HK-2 (cell line): ENCODE data around the gene GMPPB.
"Not testable (repeated sequence)": the region's sequence is repeated elsewhere in the genome, so short reads cannot be mapped to it uniquely, and the experiment has no call there.

Source experiments
- DNase-seq: peaks from one replicate; pipeline ENCODE4 v3.0.0-alpha.2; 2018; ENCODE audit not compliant: unreplicated experiment

The GMPPB gene

GRCh38 chr3:49690856-49691255, 32.9 kb downstream of the GMPPB start:
- not testable (repeated sequence) for DNase-seq

GRCh38 chr3:49689908-49690624, 33.7 kb downstream of the GMPPB start:
- DNase-seq: not testable (repeated sequence)

DNA sequence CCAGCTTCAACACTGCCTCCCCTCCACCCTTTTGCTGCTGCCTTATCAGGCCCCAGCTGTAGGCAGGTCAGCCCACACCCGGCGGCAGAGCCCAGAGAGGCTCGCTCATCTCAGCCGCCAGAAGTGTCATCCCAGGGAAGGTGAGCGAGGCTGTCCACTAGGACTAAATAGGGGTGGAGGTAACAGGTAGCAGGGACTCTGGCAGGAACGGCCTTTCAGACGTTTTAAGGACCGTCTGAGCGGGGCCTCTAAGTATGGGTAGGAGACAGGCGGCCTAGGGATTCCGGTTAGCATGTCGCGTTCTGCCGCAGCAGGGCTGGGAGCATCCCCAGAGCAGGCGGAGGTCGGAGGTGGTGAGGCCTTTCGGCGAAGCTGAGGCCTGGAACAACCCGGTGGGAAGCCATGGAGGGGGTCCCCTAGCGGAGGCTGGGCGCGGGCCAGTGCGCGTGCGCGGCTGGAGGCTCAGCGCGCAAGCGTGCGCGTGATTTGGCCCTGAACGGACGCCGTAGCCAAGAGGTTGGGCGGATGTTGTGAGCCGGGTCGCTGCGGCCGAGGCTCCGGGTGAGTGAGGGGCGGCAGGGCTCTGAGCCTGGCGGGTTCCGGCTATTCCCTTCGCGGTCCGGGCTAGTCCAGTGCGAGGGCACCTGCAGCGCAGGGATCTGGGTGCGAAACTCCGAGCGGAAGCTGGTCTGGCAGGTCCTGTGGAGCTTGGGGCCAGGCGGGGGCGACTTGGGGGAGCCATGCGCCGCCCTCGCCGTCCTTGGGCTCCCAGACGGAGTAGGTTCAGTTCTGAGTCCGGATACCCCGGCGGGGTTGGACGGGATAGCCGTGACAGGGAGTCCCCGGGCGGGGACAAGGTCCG, 34.5 kb downstream of the GMPPB start, which contains the start of the genes MST1 and RNF123:
Gene MST1 (minus strand): TSS at position 429 of the 862 bp plus-strand sequence. CDS start 783 bp downstream, outside the sequence.
Gene RNF123 (plus strand): TSS at position 512 of the 862 bp plus-strand sequence. CDS start 1,609 bp downstream, outside the sequence.
- DNase-seq: peak; percentile 85

DNA sequence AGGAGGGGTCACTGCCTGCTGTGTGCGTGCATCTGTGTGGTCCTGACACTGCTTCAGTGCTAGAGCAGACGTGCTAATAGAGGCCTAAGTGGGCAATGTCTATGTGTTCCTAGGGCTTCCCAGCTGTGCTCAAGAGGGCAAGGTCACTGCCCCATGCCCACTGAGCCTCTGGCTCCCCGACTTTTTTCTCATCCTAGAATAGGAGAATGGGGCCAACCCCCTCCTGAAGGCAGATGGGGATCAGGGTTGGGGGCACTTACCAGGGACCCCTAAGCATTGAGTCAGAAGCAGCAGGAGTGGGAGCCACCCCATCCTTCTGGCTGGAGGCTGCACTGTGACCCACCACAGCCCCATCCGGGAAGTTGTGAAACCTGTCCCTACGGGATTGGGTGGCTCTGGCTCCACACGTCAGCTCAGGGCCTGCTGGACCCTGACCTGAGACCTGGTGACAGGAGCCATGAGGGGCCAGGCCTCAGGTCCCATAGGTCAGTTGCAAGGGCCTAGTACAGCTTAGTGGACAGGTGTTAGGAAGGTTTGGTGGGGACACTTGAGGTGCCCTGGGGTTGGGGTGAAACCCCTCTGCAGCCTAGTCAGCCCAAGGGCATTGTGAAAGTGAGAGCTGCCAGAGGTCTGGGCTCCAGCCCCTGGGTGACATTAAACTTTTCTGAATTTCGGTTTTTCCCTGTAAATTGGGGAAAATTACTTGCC, 35.3 kb downstream of the GMPPB start:
- DNase-seq: not testable (repeated sequence)

GRCh38 chr3:49687424-49687795, 36.3 kb downstream of the GMPPB start:
- DNase-seq: not testable (repeated sequence)

- DNase-seq: not testable (repeated sequence)
Observed at GRCh38 chr3:49686769-49687423, 36.9 kb downstream of the GMPPB start.

GRCh38 chr3:49686346-49686745, 37.4 kb downstream of the GMPPB start:
- DNase-seq: not testable (repeated sequence)

- DNase-seq: not testable (repeated sequence)
Observed at GRCh38 chr3:49685846-49686245, 37.9 kb downstream of the GMPPB start.

- not testable (repeated sequence) for DNase-seq
Observed at GRCh38 chr3:49685103-49685502, 38.6 kb downstream of the GMPPB start.

DNA sequence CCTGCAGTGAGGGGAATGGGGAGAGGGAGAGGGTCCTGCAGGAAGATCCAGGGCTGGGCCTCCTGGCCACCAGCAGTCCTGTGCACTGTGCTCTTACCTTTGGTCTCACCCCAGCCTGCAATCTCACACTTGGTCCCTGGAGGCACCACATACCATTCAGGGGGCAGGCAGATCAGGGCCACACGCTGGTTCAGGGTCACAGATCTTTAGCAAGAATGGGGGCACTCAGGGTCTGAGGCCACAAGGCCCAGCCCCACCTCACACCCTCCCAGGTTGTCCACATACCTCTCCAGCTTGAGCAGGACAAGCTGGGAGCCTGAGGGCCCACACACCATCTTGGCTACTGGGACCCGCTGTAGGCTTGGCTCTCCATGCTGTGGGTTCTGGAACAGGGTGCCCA, 39.3 kb downstream of the GMPPB start:
- DNase-seq: not testable (repeated sequence)

GRCh38 chr3:49683162-49683561, 40.6 kb downstream of the GMPPB start:
- DNase-seq: no peak

GRCh38 chr3:49681543-49681942, 42.2 kb downstream of the GMPPB start:
- no peak for DNase-seq

- no peak for DNase-seq
Observed at GRCh38 chr3:49681232-49681522, 42.6 kb downstream of the GMPPB start.

DNA sequence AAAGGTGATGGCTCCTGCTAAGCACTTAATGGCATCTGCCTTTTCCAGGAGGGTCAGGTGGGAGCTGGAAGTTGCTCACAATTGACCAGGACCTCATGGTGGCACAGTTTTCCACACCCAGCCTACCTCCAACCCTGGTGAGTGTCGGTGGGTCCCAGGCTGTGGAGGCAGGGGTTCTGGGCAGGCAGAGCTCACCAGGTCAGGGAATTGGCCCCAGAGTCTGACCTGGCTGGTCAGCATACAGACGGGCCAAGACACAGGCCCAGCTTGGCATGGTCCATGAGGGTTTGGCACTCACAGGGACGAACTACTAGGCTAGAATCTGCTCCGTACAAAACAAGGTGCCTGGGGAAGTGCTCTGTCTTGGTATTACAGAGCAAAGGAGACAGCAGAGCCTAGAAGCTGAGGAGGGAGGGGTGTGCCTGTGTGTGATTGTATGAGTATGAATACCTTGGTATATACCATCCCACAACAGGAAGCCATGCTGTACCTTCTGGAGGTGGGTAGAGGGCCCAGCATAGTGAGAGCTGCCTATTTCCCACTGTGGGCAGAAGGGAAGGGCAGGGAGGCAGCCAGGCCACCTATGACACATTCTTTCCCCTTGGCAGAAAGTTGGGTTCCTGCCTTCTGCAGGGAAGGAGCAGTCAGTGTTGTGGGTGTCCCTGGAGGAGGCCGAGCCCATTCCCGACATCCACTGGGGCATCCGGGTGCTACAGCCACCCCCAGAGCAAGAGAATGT, 43.1 kb downstream of the GMPPB start:
- DNase-seq: no peak

DNA sequence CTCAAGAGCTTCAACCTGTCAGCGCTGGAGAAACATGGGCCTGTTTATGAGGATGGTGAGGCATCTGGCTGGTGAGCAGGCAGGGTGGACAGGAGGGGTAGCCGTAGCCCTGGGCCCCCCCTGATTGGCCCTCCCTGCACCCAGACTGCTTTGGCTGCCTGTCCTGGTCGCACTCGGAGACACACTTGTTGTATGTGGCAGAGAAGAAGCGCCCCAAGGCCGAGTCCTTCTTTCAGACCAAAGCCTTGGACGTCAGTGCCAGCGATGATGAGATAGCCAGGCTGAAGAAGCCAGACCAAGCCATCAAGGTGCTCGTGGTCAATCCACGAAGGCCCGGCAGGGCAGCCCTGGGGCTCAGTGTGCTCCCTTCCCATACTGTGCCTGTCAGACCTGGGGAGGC, 47.8 kb downstream of the GMPPB start:
- no peak for DNase-seq

GRCh38 chr3:49674497-49674983, 49.2 kb downstream of the GMPPB start:
- DNase-seq: no peak

DNA sequence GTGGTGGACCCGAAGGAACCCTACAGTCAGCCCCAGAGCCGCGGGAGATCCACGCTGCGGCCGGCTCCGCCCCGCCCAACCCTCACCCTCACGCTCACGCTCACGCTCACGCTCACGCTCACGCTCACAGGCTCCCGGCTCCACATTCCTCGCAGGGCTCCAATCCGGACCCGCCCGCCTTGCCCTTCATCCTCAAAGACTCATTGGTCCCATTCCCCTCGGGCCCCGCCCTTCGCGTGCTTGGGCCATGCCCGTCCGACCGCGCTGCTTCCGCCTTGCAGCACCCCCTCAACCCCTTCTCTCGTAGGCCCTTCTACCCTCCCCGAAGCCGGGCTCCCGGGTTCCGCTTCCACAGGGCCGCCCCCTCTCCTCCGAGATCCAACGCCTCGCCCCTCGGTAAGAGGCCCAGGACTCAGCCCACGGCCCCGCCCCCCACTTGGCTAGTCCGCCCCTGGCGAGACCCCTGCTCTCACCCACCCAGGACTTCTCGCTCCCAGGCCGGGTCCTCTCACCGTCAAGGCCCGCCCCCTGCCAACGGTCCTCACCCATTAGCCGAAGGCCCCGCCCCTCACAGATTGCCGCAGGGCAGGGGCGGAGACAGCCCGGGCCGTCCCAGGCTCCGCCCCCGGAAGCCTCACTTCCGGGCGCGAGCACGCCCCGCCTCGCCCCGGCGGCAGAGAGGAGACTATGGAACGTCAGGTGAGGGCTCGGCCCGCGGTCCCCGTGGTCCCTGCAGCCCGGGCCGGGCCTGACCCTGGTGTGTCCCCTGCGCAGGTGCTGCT, 49.8 kb downstream of the GMPPB start, which contains the start of gene APEH:
Gene APEH (plus strand): TSS at position 637 of the 782 bp plus-strand sequence. CDS start 51 bp downstream, at position 688.
- peak; percentile 97 for DNase-seq

GRCh38 chr3:49673121-49673714, 50.5 kb downstream of the GMPPB start:
- peak; percentile 64 for DNase-seq
